HepG2 (cell line): ENCODE results near the gene GGA2. TPM values are rescaled to one million over a fixed set of nuclear protein-coding genes. Genes with fewer than 3 reads are reported as not detected.

Experiments
- CBFB ChIP-seq: sonication (generic); formaldehyde crosslinking; IDR thresholded peaks from 2 replicates; pipeline ENCODE4 v1.4.0; 2020; ENCODE audit warnings: missing genetic modification reagents
- DMAP1 ChIP-seq: IDR thresholded peaks from 2 replicates; pipeline ENCODE4 v1.6.1; 2016
- GATAD1 ChIP-seq: IDR thresholded peaks from 2 replicates; pipeline ENCODE4 v1.6.1; 2016; ENCODE audit warnings: missing genetic modification reagents, missing compliant biosample characterization
- JDP2 ChIP-seq: sonication (generic); formaldehyde crosslinking; IDR thresholded peaks from 2 replicates; pipeline ENCODE4 v1.8.1; 2022; ENCODE audit warnings: missing genetic modification reagents, borderline replicate concordance
- JUN ChIP-seq: sonication (generic); formaldehyde crosslinking; IDR thresholded peaks from 2 replicates; pipeline ENCODE4 v1.4.0; 2020; ENCODE audit warnings: mild to moderate bottlenecking, missing genetic modification reagents
- MLXIP ChIP-seq: sonication (generic); formaldehyde crosslinking; IDR thresholded peaks from 2 replicates; pipeline ENCODE4 v1.9.0; 2021; ENCODE audit warnings: missing genetic modification reagents, borderline replicate concordance
- MTF2 ChIP-seq: sonication (generic); formaldehyde crosslinking; IDR thresholded peaks from 2 replicates; pipeline ENCODE4 v1.5.0; 2020; ENCODE audit warnings: missing genetic modification reagents, borderline replicate concordance
- MYC ChIP-seq: sonication (generic); formaldehyde crosslinking; IDR thresholded peaks from 2 replicates; pipeline ENCODE4 v1.9.0; 2021; ENCODE audit warnings: missing genetic modification reagents, borderline replicate concordance
- MYNN ChIP-seq: sonication (generic); formaldehyde crosslinking; IDR thresholded peaks from 2 replicates; pipeline ENCODE4 v1.4.0; 2020; ENCODE audit warnings: mild to moderate bottlenecking, low read depth, missing genetic modification reagents
- NCOR1 ChIP-seq: fragments of 200-600 bp; sonication (generic); IDR thresholded peaks from 2 replicates; pipeline ENCODE4 v1.7.0; 2017; ENCODE audit warnings: antibody characterized with exemption, low read length, borderline replicate concordance
- PLSCR1 ChIP-seq: sonication (generic); formaldehyde crosslinking; IDR thresholded peaks from 2 replicates; pipeline ENCODE4 v1.5.0; 2020; ENCODE audit warnings: missing genetic modification reagents, mild to moderate bottlenecking, borderline replicate concordance
- RAD51 ChIP-seq: fragments of 450-650 bp; IDR thresholded peaks from 2 replicates; pipeline ENCODE4 v1.6.1; 2016; ENCODE audit warnings: borderline replicate concordance
- SMAD9 ChIP-seq: sonication (generic); formaldehyde crosslinking; IDR thresholded peaks from 2 replicates; pipeline ENCODE4 v1.5.1; 2020; ENCODE audit warnings: mild to moderate bottlenecking, missing genetic modification reagents
- ZFP36L2 ChIP-seq: sonication (generic); formaldehyde crosslinking; IDR thresholded peaks from 2 replicates; pipeline ENCODE4 v1.4.0; 2020; ENCODE audit warnings: missing genetic modification reagents
- ZNF407 ChIP-seq: sonication (generic); formaldehyde crosslinking; IDR thresholded peaks from one replicate; pipeline ENCODE4 v1.5.1; 2020; ENCODE audit warnings: mild to moderate bottlenecking, missing genetic modification reagents; ENCODE audit errors: not compliant biosample characterization
- ZNF776 ChIP-seq: sonication (generic); formaldehyde crosslinking; IDR thresholded peaks from 2 replicates; pipeline ENCODE4 v1.4.0; 2020; ENCODE audit warnings: mild to moderate bottlenecking, missing genetic modification reagents
- polyA plus RNA-seq, 8 experiments: library from polyadenylated mRNA; depleted of rRNA in 3 of 8; stranded (reverse) in 7 of 8; unstranded in 1 of 8; fragments of >200 nt; fragmentation: Illumina TruSeq in 4 of 8; extraction: Trizol in 4 of 8; gene quantifications; 2 replicates each; pipeline versions ENCODE4 v1.2.1 to v1.2.3, GENCODE V29; 2011 to 2016; ENCODE audit warnings: low read depth in 4 of 8, missing spikeins in 1 of 8, mixed read lengths in 1 of 8; ENCODE audit not compliant: insufficient read depth in 1 of 8
- total RNA-seq, 5 experiments: library from RNA; depleted of rRNA; stranded (reverse); fragments of >200 nt; fragmentation: Illumina TruSeq; extraction: Trizol; gene quantifications; 2 replicates each; pipeline ENCODE4 v1.2.3, GENCODE V29; 2016; ENCODE audit warnings: low read depth in 1 of 5

GGA2 gene
- total and polyA plus RNA-seq, 2 of the 13 experiments (the other 11 are each of a cell fraction or from before 2014, with no cell fraction given): 51.5 to 69.8 TPM

DNA sequence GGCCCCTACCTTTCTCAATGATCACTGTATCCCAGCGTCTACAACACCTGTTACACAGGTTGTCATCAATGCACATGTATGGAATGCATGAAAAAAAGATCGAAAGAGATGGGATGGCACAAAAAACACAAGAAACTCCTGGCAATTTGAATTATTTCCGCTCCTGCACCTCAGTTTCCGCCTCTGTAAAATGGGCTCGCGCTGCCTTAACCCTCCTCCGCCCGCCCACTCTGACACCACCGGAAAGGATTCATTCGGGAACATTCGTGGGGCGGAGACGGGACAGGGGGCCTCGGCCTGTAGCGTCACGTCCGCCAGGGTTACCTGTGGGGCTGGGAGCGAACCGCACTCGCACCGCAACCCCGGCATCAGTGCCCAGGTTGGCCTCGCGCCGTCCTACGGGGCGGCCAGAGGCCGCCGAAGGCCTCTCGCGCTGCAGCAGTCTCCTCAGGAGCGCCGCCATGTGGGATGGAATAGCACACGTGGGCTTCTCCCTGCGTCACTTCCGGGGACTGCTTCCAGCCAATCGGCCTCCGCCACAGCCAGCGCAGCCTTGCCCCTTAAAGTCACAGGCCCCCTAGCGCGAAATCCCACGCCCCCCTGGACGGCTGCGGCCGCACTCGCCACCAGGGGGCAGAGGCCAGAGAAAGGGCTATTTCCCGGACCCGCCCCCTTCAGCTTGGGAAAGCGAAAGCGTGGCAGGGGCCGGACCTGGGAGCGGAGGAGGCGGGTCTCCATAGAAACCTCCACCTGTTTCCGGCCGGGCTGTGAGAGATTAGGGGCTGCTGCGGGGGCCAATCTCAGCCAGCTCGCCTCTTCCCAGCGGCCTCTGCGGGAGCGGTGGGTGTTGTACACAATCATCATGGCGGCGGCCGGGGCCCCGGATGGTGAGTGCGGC lies 46.8 kb upstream of the GGA2 start, which contains the start of the genes EARS2 and UBFD1 (continued):
- TF ChIP-seq JDP2 (CRISPR knock-in tag): no peak; the same call in 1 of the 2 replicates
- peak; percentile 89 for TF ChIP-seq MLXIP (CRISPR knock-in tag)
- TF ChIP-seq CBFB (CRISPR knock-in tag): peak; percentile 90
- peak; percentile 59; the same call in 1 of the 2 replicates for TF ChIP-seq NCOR1
- TF ChIP-seq ZFP36L2 (CRISPR knock-in tag): peak; percentile 84
- peak; percentile 73; the same call in 1 of the 2 replicates for TF ChIP-seq RAD51
- no peak; the same call in 1 of the 2 replicates for TF ChIP-seq PLSCR1 (CRISPR knock-in tag)
- peak; percentile 94; the same call in 1 of the 2 replicates for TF ChIP-seq ZNF776
- peak; percentile 100 for TF ChIP-seq MYC (CRISPR knock-in tag)
- peak; percentile 84; the same call in 1 of the 2 replicates for TF ChIP-seq MYNN (CRISPR knock-in tag)
- peak; percentile 90 for TF ChIP-seq SMAD9
- TF ChIP-seq MTF2 (CRISPR knock-in tag): peak; percentile 71; the same call in 1 of the 2 replicates
- peak; percentile 28; the same call in 1 of the 2 replicates for TF ChIP-seq JUN
- peak; percentile 95 for TF ChIP-seq GATAD1
- peak; percentile 96 for TF ChIP-seq ZNF407 (CRISPR knock-in tag)
- peak; percentile 100 for TF ChIP-seq DMAP1 (CRISPR knock-in tag)
